Activated CD8-positive, alpha-beta T cell treated with anti-CD3 and anti-CD28 coated beads, Interleukin-2, amount 10 ng/mL, durations not matched to agents 7 days and 5 days (primary cell): ENCODE measurements around the gene QARS1. TPM values are rescaled to one million over a fixed set of nuclear protein-coding genes. Genes with fewer than 3 reads are reported as not detected.

Experiments
- microRNA-seq: library from miRNA; unstranded; fragments of <30 nt; microRNA quantifications from one replicate; pipeline ENCODE4 v1.2.0, GENCODE V29; 2022
- total RNA-seq, 2 experiments: library from RNA; stranded (reverse); gene quantifications; one replicate each; pipeline ENCODE4 v1.2.3, GENCODE V29; 2021

The QARS1 gene
- total RNA-seq, 2 experiments from 2014 or later, result 250 to 294 TPM

Small RNA genes lying within 50 kb of the gene (microRNA-seq; reads per million reads assigned to microRNA genes)
- not detected for gene MIR6890

Other genes with a start within 250 kb of the QARS1 start
- gene SLC25A20, start 205.9 kb downstream of the QARS1 start, total RNA-seq, result 10 to 100 TPM; 29.9 to 33.1 TPM
- 100 to 1,000 TPM; 102 to 112 TPM for gene ARIH2, start 185.9 kb downstream of the QARS1 start, total RNA-seq
- 10 to 100 TPM; 35.2 to 39.6 TPM for gene P4HTM, start 114.5 kb downstream of the QARS1 start, total RNA-seq
- gene WDR6, start 97.4 kb downstream of the QARS1 start, total RNA-seq, result 100 to 1,000 TPM; 134 to 140 TPM
- 10 to 100 TPM; 24.7 to 25.4 TPM for gene DALRD3, start 86.2 kb downstream of the QARS1 start, total RNA-seq
- gene NDUFAF3, start 82.6 kb downstream of the QARS1 start, total RNA-seq, result 10 to 100 TPM; 92.1 to 93.7 TPM
- 100 to 1,000 TPM; 227 to 229 TPM for gene IMPDH2, start 75.4 kb downstream of the QARS1 start, total RNA-seq
- gene QRICH1, start 10.7 kb downstream of the QARS1 start, total RNA-seq, result 100 to 1,000 TPM; 130 to 131 TPM
- gene USP19, start 16.1 kb upstream of the QARS1 start, total RNA-seq, result 10 to 100 TPM; 58.0 to 60.4 TPM
- gene LAMB2, start 28.3 kb upstream of the QARS1 start, total RNA-seq, result under 1 TPM in 1 of 2 experiments, not detected in 1; 0.29 TPM
- gene CCDC71, start 61.6 kb upstream of the QARS1 start, total RNA-seq, result 10 to 100 TPM; 21.8 to 22.7 TPM
- 1 to 10 TPM in 1 of 2 experiments, under 1 TPM in 1; 0.81 to 1.2 TPM for gene KLHDC8B, start 66.8 kb upstream of the QARS1 start, total RNA-seq
- 10 to 100 TPM; 10.4 to 11.1 TPM for gene C3orf62, start 172.5 kb upstream of the QARS1 start, total RNA-seq
- gene USP4, start 235.3 kb upstream of the QARS1 start, total RNA-seq, result 10 to 100 TPM; 72.1 to 74.0 TPM